Activated naive CD4-positive, alpha-beta T cell treated with anti-CD3 and anti-CD28 coated beads, Interleukin-2, amount 50 U/mL, for 72 hours (primary cell): ENCODE measurements around the gene MLKL. TPM values are rescaled to one million over a fixed set of nuclear protein-coding genes. Genes with fewer than 3 reads are reported as not detected.
"Not testable (repeated sequence)": the region's sequence is repeated elsewhere in the genome, so short reads cannot be mapped to it uniquely, and the experiment has no call there.

ENCODE experiments used
- ATAC-seq, 2 donors: fragments of 150-1000 bp; cut with Tn5 transposase; 2 replicates each; pipeline ENCODE4 v1.10.0; 2021; ENCODE audit warnings: mild to moderate bottlenecking in 2 of 2, moderate library complexity in 2 of 2
- DNase-seq, 2 donors: peaks; one replicate each; pipeline ENCODE4 v3.0.0; 2021 to 2022; ENCODE audit warnings: low spot score in 2 of 2
- H3K27ac Mint-ChIP-seq, 2 donors: one replicate each; pipeline ENCODE4 v1.8.0; 2022; ENCODE audit warnings: mild to moderate bottlenecking in 2 of 2, mixed read lengths in 2 of 2
- H3K36me3 Mint-ChIP-seq, 2 donors: one replicate each; pipeline ENCODE4 v1.8.0; 2022; ENCODE audit warnings: mixed read lengths in 2 of 2
- H3K9me3 Mint-ChIP-seq, 2 donors: one replicate each; pipeline ENCODE4 v1.8.0; 2022; ENCODE audit warnings: mixed read lengths in 2 of 2
- total RNA-seq, 2 donors: library from RNA; stranded (reverse); gene quantifications; one replicate each; pipeline ENCODE4 v1.2.3, GENCODE V29; 2022

Gene MLKL
- total RNA-seq, 2 donors from 2014 or later, result 16.5 to 27.5 TPM

- no peak overlapping the region for H3K27ac Mint-ChIP-seq
- no peak for ATAC-seq
- DNase-seq, result no peak
- no peaks in the 10 kb centered on the region for H3K9me3 Mint-ChIP-seq
- H3K36me3 Mint-ChIP-seq, result no peaks in the 10 kb centered on the region
Observed at GRCh38 chr16:74736531-74737157, 36.0 kb upstream of the MLKL start.

GRCh38 chr16:74735554-74735953 is 34.9 kb upstream of the MLKL start:
- Mint-ChIP-seq H3K27ac (no peak overlapping the region), H3K9me3 (no peaks in the 10 kb centered on the region), H3K36me3 (no peaks in the 10 kb centered on the region)
- no peak for ATAC-seq
- no peak for DNase-seq

- ATAC-seq (no peak), DNase-seq (no peak)
- Mint-ChIP-seq H3K27ac (no peak overlapping the region), H3K36me3 (no peaks in the 10 kb centered on the region), H3K9me3 (no peaks in the 10 kb centered on the region)
Observed at GRCh38 chr16:74735162-74735452, 34.4 kb upstream of the MLKL start.

- DNase-seq (no peak), ATAC-seq (no peak)
- Mint-ChIP-seq H3K36me3 (no peaks in the 10 kb centered on the region), H3K27ac (no peak overlapping the region), H3K9me3 (no peaks in the 10 kb centered on the region)
Observed at GRCh38 chr16:74734361-74735161, 33.9 kb upstream of the MLKL start.

GRCh38 chr16:74732707-74733350 is 32.2 kb upstream of the MLKL start:
- Mint-ChIP-seq H3K27ac (no peak overlapping the region), H3K36me3 (no peaks in the 10 kb centered on the region), H3K9me3 (no peaks in the 10 kb centered on the region)
- ATAC-seq (no peak), DNase-seq (no peak)

- ATAC-seq, result no peak
- no peak overlapping the region for H3K27ac Mint-ChIP-seq
- DNase-seq, result no peak
- H3K9me3 Mint-ChIP-seq, result no peaks in the 10 kb centered on the region
- H3K36me3 Mint-ChIP-seq, result peaks cover 0 to 6% of the 10 kb centered on the region in 2 donors
Observed at GRCh38 chr16:74731853-74732477, 31.3 kb upstream of the MLKL start.

- ATAC-seq, result peak in 1 of 2 donors; percentile 26
- no peak overlapping the region for H3K27ac Mint-ChIP-seq
- peaks cover 0 to 14% of the 10 kb centered on the region in 2 donors for H3K36me3 Mint-ChIP-seq
- no peaks in the 10 kb centered on the region for H3K9me3 Mint-ChIP-seq
- no peak for DNase-seq
Observed at GRCh38 chr16:74729783-74730683, 29.4 kb upstream of the MLKL start.

- Mint-ChIP-seq H3K9me3 (no peaks in the 10 kb centered on the region), H3K27ac (no peak overlapping the region), H3K36me3 (peaks cover 0 to 14% of the 10 kb centered on the region in 2 donors)
- DNase-seq (no peak), ATAC-seq (no peak)
Observed at GRCh38 chr16:74727903-74728302, 27.2 kb upstream of the MLKL start.

GRCh38 chr16:74726716-74727115 is 26.1 kb upstream of the MLKL start:
- peak in 1 of 2 donors; percentile 64 for DNase-seq
- Mint-ChIP-seq H3K9me3 (no peaks in the 10 kb centered on the region), H3K36me3 (peaks cover 0 to 14% of the 10 kb centered on the region in 2 donors), H3K27ac (no peak overlapping the region)
- ATAC-seq, result peak; percentile 37 to 74

- ATAC-seq, result no peak
- no peak for DNase-seq
- Mint-ChIP-seq H3K27ac (no peak overlapping the region), H3K9me3 (no peaks in the 10 kb centered on the region), H3K36me3 (peaks cover 0 to 14% of the 10 kb centered on the region in 2 donors)
Observed at GRCh38 chr16:74725651-74726455, 25.2 kb upstream of the MLKL start.

- H3K9me3 Mint-ChIP-seq, result no peaks in the 10 kb centered on the region
- ATAC-seq (no peak), DNase-seq (no peak)
- H3K27ac Mint-ChIP-seq, result no peak overlapping the region
- H3K36me3 Mint-ChIP-seq, result peaks cover 0 to 14% of the 10 kb centered on the region in 2 donors
Observed at GRCh38 chr16:74724820-74725549, 24.3 kb upstream of the MLKL start.

- Mint-ChIP-seq H3K27ac (no peak overlapping the region), H3K36me3 (peaks cover 0 to 14% of the 10 kb centered on the region in 2 donors), H3K9me3 (no peaks in the 10 kb centered on the region)
- DNase-seq, result no peak
- no peak for ATAC-seq
Observed at GRCh38 chr16:74723256-74723655, 22.6 kb upstream of the MLKL start.

GRCh38 chr16:74722156-74722555 is 21.5 kb upstream of the MLKL start:
- not testable (repeated sequence) for DNase-seq, H3K36me3 Mint-ChIP-seq, ATAC-seq, H3K27ac Mint-ChIP-seq, H3K9me3 Mint-ChIP-seq

- Mint-ChIP-seq H3K36me3 (peaks cover 0 to 5% of the 10 kb centered on the region in 2 donors), H3K9me3 (no peaks in the 10 kb centered on the region), H3K27ac (no peak overlapping the region)
- ATAC-seq, result no peak
- DNase-seq, result no peak
Observed at GRCh38 chr16:74721716-74722115, 21.1 kb upstream of the MLKL start.

- no peaks in the 10 kb centered on the region for H3K9me3 Mint-ChIP-seq
Observed at GRCh38 chr16:74720579-74720978, 19.9 kb upstream of the MLKL start.

More at GRCh38 chr16:74720579-74720978, 19.9 kb upstream of the MLKL start:
- Mint-ChIP-seq H3K27ac (peak overlapping the region in 1 of 2 donors; percentile 5), H3K36me3 (no peaks in the 10 kb centered on the region)
- no peak for DNase-seq
- no peak for ATAC-seq
